ENCODE measurements around the gene TXNDC17. TPM values are rescaled to one million over a fixed set of nuclear protein-coding genes. Genes with fewer than 3 reads are reported as not detected.
"Not testable (repeated sequence)": the region's sequence is repeated elsewhere in the genome, so short reads cannot be mapped to it uniquely, and the experiment has no call there.

Gene TXNDC17
- total and polyA plus RNA-seq, 2 of the 8 experiments (the other 6 are each of a cell fraction or from before 2014, with no cell fraction given): 182 to 410 TPM

GRCh38 chr17:6691958-6692357 is 51.1 kb downstream of the TXNDC17 start:
- not testable (repeated sequence) for H3K23me2 ChIP-seq (ENCODE audit: low read depth, low read length); H4K20me1 ChIP-seq (replicated peaks in 1 of 2; ENCODE audit: control insufficient read depth in 1 of 2, insufficient read depth in 2 of 2, low read length in 2 of 2); H3K79me1 ChIP-seq (ENCODE audit: low read depth, low read length); H2AK5ac ChIP-seq (ENCODE audit: low read depth, low read length); H3K9ac ChIP-seq (replicated peaks in 1 of 4; ENCODE audit: extremely low read depth in 1 of 4, low read depth in 3 of 4, low read length in 3 of 4); H2BK120ac ChIP-seq (replicated peaks; ENCODE audit: low read depth, low read length); H3K14ac ChIP-seq (ENCODE audit: insufficient read length); H3K9me3 ChIP-seq (ENCODE audit: insufficient read depth in 2 of 2, low read depth in 1 of 2, low read length in 1 of 2); H3K27ac ChIP-seq (ENCODE audit: low read depth, low read length); H2BK5ac ChIP-seq (ENCODE audit: low read depth, low read length); H3K4me2 ChIP-seq (ENCODE audit: insufficient read depth in 1 of 2, low read depth in 2 of 2, low read length in 2 of 2); FAIRE-seq; H3K4me1 ChIP-seq (replicated peaks in 1 of 4; ENCODE audit: control insufficient read depth in 3 of 4, insufficient read depth in 4 of 4, low read length in 3 of 4); H3K23ac ChIP-seq (ENCODE audit: insufficient read length); H3K4ac ChIP-seq (replicated peaks; ENCODE audit: insufficient read length, low read depth, low read length); H3K18ac ChIP-seq (ENCODE audit: extremely low read depth, low read length); H4K8ac ChIP-seq (ENCODE audit: extremely low read depth, insufficient read depth, low read length); H4K5ac ChIP-seq (ENCODE audit: insufficient read length, low read depth, low read length); H3K4me3 ChIP-seq (ENCODE audit: extremely low read depth in 1 of 4, insufficient read depth in 2 of 4, low read depth in 3 of 4, low read length in 4 of 4); H2AFZ ChIP-seq (ENCODE audit: low read length); H3K36me3 ChIP-seq (ENCODE audit: control insufficient read depth in 2 of 4, insufficient read depth in 4 of 4, low read length in 3 of 4); H3K79me2 ChIP-seq (ENCODE audit: control insufficient read depth in 1 of 2, insufficient read depth in 2 of 2, low read length in 2 of 2); H4K91ac ChIP-seq (replicated peaks; ENCODE audit: insufficient read length, low read length); H3K27me3 ChIP-seq (replicated peaks in 1 of 4; ENCODE audit: control insufficient read depth in 3 of 4, extremely low read depth in 1 of 4, insufficient read depth in 3 of 4, low read length in 3 of 4); DNase-seq (ENCODE audit: low read depth in 1 of 2, low spot score in 2 of 2); H2BK12ac ChIP-seq (ENCODE audit: low read depth, low read length); H2BK20ac ChIP-seq (ENCODE audit: low read length); H2BK15ac ChIP-seq (ENCODE audit: low read length); H3K56ac ChIP-seq (replicated peaks; ENCODE audit: insufficient read length, low read depth, low read length)
- WGBS, 2 experiments (ENCODE audit: extremely low coverage in 1 of 2, insufficient coverage in 1 of 2, insufficient read length in 1 of 2, insufficient replicate concordance in 2 of 2, low coverage in 1 of 2, low lambda C conversion rate in 2 of 2, missing lambda C conversion rate in 1 of 2): 75% methylated on average over 6 of the region's 6 CpGs; no CpG with 5 or more reads in 1 of the 2 experiments
- ChIA-PET POLR2A (ENCODE audit: partially characterized antibody) (interaction anchor here (0.9 to 1.1 kb wide), 2 partner anchors 9 kb away, joined by 3 read pairs; no protein-coding TSS in a partner anchor), CTCF (ENCODE audit: partially characterized antibody) (interaction anchor here (1.3 to 1.9 kb wide), 3 partner anchors 9 to 21 kb away, joined by 3 to 10 read pairs (median 5); partner anchors contain the start of gene SLC13A5)

Small RNA genes within 50 kb of the gene (microRNA-seq; reads per million reads assigned to microRNA genes)
- gene MIR4520-1 (ENCODE audit: borderline microRNAs expressed in 2 of 2, borderline number of aligned reads in 2 of 2, borderline replicate concordance in 1 of 2) (0 reads per million in 2 experiments), gene MIR4520-2 (ENCODE audit: borderline microRNAs expressed in 2 of 2, borderline number of aligned reads in 2 of 2, borderline replicate concordance in 1 of 2) (0 reads per million in 2 experiments)

Small RNA genes within 50 kb of the gene (small RNA-seq; reads per million reads assigned to genes)
- 1.5 reads per million for gene MIR4520-1 (ENCODE audit: insufficient read depth)
- not detected for gene RNA5SP435 (ENCODE audit: insufficient read depth)

Other genes with a start within 250 kb of the TXNDC17 start
- 0.71 TPM in 1 of 2 replicates, not detected in the other for gene AIPL1, start 205.9 kb upstream of the TXNDC17 start, total RNA-seq (2021; fragmentation: NEBNext Ultra II Directional; extraction: Animal tissue kit (Norgen Biotek cat#: 25700))
- 0.56 and 0.89 TPM in 2 replicates for gene AIPL1, start 205.9 kb upstream of the TXNDC17 start, polyA plus RNA-seq (2011; rRNA removed)
- 133 and 143 TPM in 2 replicates for gene PIMREG, start 196.6 kb upstream of the TXNDC17 start, total RNA-seq (2021; fragmentation: NEBNext Ultra II Directional; extraction: Animal tissue kit (Norgen Biotek cat#: 25700))
- gene PIMREG, start 196.6 kb upstream of the TXNDC17 start, polyA plus RNA-seq (2011; rRNA removed): 126 and 148 TPM in 2 replicates
- gene PITPNM3, start 84.5 kb upstream of the TXNDC17 start, total RNA-seq (2021; fragmentation: NEBNext Ultra II Directional; extraction: Animal tissue kit (Norgen Biotek cat#: 25700)): 1.7 and 2.1 TPM in 2 replicates
- gene PITPNM3, start 84.5 kb upstream of the TXNDC17 start, polyA plus RNA-seq (2011; rRNA removed): 3.1 and 4.8 TPM in 2 replicates
- gene KIAA0753, start 349 bp upstream of the TXNDC17 start, total RNA-seq (2021; fragmentation: NEBNext Ultra II Directional; extraction: Animal tissue kit (Norgen Biotek cat#: 25700)): 27.1 and 29.2 TPM in 2 replicates
- 4.2 and 5.0 TPM in 2 replicates for gene KIAA0753, start 349 bp upstream of the TXNDC17 start, polyA plus RNA-seq (2011; rRNA removed)
- gene MED31, start 10.5 kb downstream of the TXNDC17 start, total RNA-seq (2021; fragmentation: NEBNext Ultra II Directional; extraction: Animal tissue kit (Norgen Biotek cat#: 25700)): 11.0 and 12.3 TPM in 2 replicates
- 2.4 and 4.6 TPM in 2 replicates for gene MED31, start 10.5 kb downstream of the TXNDC17 start, polyA plus RNA-seq (2011; rRNA removed)
- 1.6 and 2.8 TPM in 2 replicates for gene C17orf100, start 10.7 kb downstream of the TXNDC17 start, total RNA-seq (2021; fragmentation: NEBNext Ultra II Directional; extraction: Animal tissue kit (Norgen Biotek cat#: 25700))
- 2.1 and 2.6 TPM in 2 replicates for gene C17orf100, start 10.7 kb downstream of the TXNDC17 start, polyA plus RNA-seq (2011; rRNA removed)
- 1.8 and 2.6 TPM in 2 replicates for gene SLC13A5, start 72.3 kb downstream of the TXNDC17 start, total RNA-seq (2021; fragmentation: NEBNext Ultra II Directional; extraction: Animal tissue kit (Norgen Biotek cat#: 25700))
- gene SLC13A5, start 72.3 kb downstream of the TXNDC17 start, polyA plus RNA-seq (2011; rRNA removed): 2.1 and 3.5 TPM in 2 replicates
- gene XAF1, start 115.0 kb downstream of the TXNDC17 start, total RNA-seq (2021; fragmentation: NEBNext Ultra II Directional; extraction: Animal tissue kit (Norgen Biotek cat#: 25700)): not detected in 2 replicates
- gene XAF1, start 115.0 kb downstream of the TXNDC17 start, polyA plus RNA-seq (2011; rRNA removed): not detected in 2 replicates
- 0.22 TPM in 1 of 2 replicates, not detected in the other for gene FBXO39, start 135.2 kb downstream of the TXNDC17 start, total RNA-seq (2021; fragmentation: NEBNext Ultra II Directional; extraction: Animal tissue kit (Norgen Biotek cat#: 25700))
- gene FBXO39, start 135.2 kb downstream of the TXNDC17 start, polyA plus RNA-seq (2011; rRNA removed): 0.12 and 0.17 TPM in 2 replicates
- gene TEKT1, start 190.7 kb downstream of the TXNDC17 start, total RNA-seq (2021; fragmentation: NEBNext Ultra II Directional; extraction: Animal tissue kit (Norgen Biotek cat#: 25700)): not detected in 2 replicates
- not detected in 2 replicates for gene TEKT1, start 190.7 kb downstream of the TXNDC17 start, polyA plus RNA-seq (2011; rRNA removed)